ENCODE data around the gene FMNL1.
"Not testable (repeated sequence)": the region's sequence is repeated elsewhere in the genome, so short reads cannot be mapped to it uniquely, and the experiment has no call there.

FMNL1 gene, protein sequence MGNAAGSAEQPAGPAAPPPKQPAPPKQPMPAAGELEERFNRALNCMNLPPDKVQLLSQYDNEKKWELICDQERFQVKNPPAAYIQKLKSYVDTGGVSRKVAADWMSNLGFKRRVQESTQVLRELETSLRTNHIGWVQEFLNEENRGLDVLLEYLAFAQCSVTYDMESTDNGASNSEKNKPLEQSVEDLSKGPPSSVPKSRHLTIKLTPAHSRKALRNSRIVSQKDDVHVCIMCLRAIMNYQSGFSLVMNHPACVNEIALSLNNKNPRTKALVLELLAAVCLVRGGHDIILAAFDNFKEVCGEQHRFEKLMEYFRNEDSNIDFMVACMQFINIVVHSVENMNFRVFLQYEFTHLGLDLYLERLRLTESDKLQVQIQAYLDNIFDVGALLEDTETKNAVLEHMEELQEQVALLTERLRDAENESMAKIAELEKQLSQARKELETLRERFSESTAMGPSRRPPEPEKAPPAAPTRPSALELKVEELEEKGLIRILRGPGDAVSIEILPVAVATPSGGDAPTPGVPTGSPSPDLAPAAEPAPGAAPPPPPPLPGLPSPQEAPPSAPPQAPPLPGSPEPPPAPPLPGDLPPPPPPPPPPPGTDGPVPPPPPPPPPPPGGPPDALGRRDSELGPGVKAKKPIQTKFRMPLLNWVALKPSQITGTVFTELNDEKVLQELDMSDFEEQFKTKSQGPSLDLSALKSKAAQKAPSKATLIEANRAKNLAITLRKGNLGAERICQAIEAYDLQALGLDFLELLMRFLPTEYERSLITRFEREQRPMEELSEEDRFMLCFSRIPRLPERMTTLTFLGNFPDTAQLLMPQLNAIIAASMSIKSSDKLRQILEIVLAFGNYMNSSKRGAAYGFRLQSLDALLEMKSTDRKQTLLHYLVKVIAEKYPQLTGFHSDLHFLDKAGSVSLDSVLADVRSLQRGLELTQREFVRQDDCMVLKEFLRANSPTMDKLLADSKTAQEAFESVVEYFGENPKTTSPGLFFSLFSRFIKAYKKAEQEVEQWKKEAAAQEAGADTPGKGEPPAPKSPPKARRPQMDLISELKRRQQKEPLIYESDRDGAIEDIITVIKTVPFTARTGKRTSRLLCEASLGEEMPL

GRCh38 chr17:45221081-45222013 lies at the start of gene FMNL1:
Gene FMNL1 (plus strand): TSS chr17:45221885. CDS start chr17:45222125, 240 bp downstream.
- in situ Hi-C loops (cut with HindIII; ENCODE audit: low sequenced_read_pairs) = no loop called here

GRCh38 chr17:45172232-45172540 lies 49.5 kb upstream of the FMNL1 start:
- in situ Hi-C loops (cut with HindIII; ENCODE audit: low sequenced_read_pairs) = no loop called here

- in situ Hi-C loops (cut with HindIII; ENCODE audit: low sequenced_read_pairs) = no loop called here
Observed at GRCh38 chr17:45172541-45173286, 49.0 kb upstream of the FMNL1 start.

DNA sequence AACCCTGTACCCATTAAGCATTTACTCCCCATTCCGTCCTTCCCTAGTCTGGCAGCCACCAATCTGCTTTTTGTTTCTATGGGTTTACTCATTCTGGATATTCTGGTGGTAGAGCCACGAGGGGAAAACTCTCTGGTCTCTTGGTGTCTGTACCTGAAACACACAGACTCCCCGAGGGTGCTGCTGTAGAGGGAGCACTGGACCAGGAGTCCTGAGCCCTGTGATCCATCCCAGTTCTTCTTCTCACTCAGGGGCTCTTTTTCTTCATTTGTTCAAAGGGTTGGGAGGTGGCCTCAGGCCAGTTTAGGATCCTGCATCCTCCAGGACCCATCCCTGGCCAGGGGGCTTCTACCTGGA lies 45.9 kb upstream of the FMNL1 start:
- in situ Hi-C loops (cut with HindIII; ENCODE audit: low sequenced_read_pairs) = no loop called here

GRCh38 chr17:45177563-45177962 lies 44.1 kb upstream of the FMNL1 start:
- in situ Hi-C loops (cut with HindIII; ENCODE audit: low sequenced_read_pairs) = no loop called here

DNA sequence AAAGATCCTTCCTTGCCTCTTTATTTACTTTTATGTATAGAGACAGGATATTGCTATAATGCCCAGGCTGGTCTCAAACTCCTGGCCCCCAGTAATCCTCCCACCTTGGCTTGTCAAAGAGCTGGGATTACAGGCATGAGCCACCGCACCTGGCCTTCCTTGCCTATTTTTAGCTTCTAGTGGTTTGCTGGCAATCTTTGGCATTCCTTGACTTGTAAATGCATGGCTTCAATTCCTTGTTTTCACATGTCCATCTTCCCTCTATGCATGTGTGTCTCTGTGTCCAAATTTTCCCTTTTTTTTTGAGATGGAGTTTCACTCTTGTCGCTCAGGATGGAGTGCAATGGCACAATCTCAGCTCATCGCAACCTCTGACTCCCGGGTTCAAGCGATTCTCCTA lies 37.5 kb upstream of the FMNL1 start:
- in situ Hi-C loops (cut with HindIII; ENCODE audit: low sequenced_read_pairs) = no loop called here

- in situ Hi-C loops (cut with HindIII; ENCODE audit: low sequenced_read_pairs) = no loop called here
Observed at GRCh38 chr17:45186801-45187354, 34.8 kb upstream of the FMNL1 start.

DNA sequence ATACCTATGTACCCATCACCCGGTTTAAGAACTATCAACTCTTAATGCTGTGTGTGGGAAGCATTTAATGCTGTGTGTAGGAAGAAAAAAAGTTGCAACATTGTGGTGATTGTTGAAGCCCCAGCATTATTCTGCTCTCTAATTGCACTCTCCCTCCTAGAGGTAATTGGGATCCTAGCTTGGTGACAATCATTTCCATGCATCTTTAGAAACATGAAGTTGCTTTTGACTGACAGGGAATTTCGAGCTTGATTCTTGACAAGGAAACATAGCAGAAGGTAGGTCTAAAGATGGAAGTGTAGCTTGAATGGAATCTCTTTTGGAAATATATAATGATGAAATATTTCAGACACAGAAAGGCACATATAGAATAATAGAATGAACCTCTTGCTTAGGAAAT lies 32.7 kb upstream of the FMNL1 start:
- in situ Hi-C loops (cut with HindIII; ENCODE audit: low sequenced_read_pairs) = no loop called here

- in situ Hi-C loops (cut with HindIII; ENCODE audit: low sequenced_read_pairs) = no loop called here
Observed at GRCh38 chr17:45190503-45191255, 31.0 kb upstream of the FMNL1 start.

DNA sequence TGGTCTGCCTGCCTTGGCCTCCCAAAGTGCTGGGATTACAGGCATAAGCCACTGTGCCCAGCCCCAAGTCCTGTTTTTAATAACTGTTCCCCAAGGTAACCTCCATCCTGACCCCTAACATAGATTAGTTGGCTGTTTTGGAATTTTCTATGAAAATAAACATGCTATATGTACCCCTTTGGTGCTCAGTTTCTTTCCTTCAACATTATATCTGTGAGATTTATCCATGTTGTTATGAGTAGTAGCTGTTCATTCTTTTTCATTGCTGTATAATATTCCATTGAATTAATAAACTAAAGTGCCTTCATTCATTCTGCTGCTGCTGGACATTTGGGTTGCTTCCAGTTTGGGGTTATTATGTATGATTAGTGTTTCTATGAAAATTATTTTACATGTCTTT lies 26.3 kb upstream of the FMNL1 start:
- in situ Hi-C loops (cut with HindIII; ENCODE audit: low sequenced_read_pairs) = no loop called here

GRCh38 chr17:45197108-45197507 lies 24.6 kb upstream of the FMNL1 start:
- in situ Hi-C loops (cut with HindIII; ENCODE audit: low sequenced_read_pairs) = no loop called here

DNA sequence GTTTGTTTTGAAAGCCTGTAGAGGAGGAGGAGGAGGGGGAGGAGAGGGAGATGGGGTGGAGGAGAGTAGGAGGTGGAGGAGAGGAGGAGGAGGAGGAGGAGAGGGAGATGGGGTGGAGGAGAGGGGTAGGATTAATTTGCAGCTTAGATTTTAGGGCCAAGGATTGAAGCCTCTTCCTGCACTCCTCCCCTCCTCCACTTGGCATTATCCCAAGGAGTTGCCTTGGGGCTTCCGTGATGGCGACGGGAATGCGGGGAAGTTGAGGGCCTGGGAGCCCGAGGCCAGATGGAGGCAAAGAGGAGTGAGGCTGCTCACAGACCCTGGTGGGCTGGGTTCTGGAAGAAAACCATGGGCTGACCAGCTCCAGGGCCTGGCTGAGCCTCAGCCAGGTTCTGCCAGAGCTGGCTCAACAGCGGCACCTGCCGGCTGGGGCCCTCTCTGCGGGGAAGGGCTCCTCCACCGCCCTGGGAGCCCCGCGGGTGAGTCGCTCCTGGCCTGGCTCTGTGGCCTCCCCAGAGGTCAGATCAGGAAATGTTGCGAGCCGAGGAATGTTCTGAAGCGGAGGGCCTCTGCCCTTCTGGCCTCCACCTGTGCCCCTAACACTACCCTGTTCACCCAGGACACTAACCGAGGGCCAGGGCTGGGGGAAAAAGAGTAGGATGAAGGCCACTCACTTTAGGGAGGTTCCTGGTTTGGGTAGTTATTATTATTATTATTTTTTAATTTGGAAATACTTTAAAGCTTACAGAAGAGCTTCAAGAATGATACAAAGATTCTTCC lies 23.9 kb upstream of the FMNL1 start:
- in situ Hi-C loops (cut with HindIII; ENCODE audit: low sequenced_read_pairs) = no loop called here

GRCh38 chr17:45200701-45201100 lies 21.0 kb upstream of the FMNL1 start:
- in situ Hi-C loops (cut with HindIII; ENCODE audit: low sequenced_read_pairs) = no loop called here

DNA sequence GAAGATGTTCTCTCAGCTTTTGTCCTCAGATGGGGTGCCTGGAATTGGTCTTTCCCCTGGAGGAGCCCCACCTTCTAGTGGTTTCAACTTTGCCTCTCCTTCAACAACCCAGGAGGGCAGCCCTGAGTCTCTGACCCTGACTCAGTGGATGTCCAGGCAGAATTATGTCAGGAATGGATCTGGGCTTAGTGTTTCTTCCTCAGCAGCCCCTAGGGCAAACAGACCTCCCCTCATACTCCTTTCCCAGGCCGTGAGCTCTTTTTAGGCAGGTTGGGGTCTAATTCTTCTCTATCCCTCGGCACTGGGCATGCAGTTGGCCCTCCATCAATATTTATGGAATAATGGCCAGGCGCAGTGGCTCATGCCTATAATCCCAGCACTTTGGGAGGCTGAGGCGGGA lies 20.2 kb upstream of the FMNL1 start:
- in situ Hi-C loops (cut with HindIII; ENCODE audit: low sequenced_read_pairs) = no loop called here

DNA sequence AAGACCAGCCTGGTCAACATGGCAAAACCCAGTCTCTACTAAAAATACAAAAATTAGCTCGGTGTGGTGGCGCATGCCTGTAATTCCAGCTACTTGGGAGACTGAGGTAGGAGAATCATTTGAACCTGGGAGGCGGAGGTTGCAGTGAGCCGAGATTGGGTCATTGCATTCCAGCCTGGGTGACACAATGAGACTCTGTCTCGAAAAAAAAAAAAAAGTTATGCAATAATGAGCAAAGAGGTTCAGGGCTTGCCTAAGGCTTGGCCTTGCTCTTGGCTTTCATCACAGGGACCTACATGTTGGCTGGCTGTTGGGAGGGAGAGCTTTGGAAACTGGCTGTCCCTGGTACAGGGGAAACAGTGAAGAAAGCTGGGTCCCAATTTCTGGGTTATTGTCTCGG lies 19.8 kb upstream of the FMNL1 start:
- in situ Hi-C loops (cut with HindIII; ENCODE audit: low sequenced_read_pairs) = not testable (repeated sequence)

- in situ Hi-C loops (cut with HindIII; ENCODE audit: low sequenced_read_pairs) = loop anchor here (10.0 kb wide), 1 partner anchor 166 kb away; no protein-coding TSS in a partner anchor
Observed at GRCh38 chr17:45218895-45219661, 2.6 kb upstream of the FMNL1 start.

- in situ Hi-C loops (cut with HindIII; ENCODE audit: low sequenced_read_pairs) = no loop called here
Observed at GRCh38 chr17:45220079-45220478, 1.6 kb upstream of the FMNL1 start.

DNA sequence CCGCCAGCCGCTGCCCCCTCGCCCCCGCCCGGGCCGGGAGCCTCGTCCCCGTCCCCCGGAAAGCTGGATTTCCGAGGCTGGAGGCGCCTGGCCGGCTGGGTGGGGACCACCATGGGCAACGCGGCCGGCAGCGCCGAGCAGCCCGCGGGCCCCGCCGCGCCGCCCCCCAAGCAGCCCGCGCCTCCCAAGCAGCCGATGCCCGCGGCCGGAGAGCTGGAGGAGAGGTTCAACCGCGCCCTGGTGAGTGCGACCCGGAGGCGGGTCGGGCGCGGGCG lies 266 bp downstream of the FMNL1 start:
- in situ Hi-C loops (cut with HindIII; ENCODE audit: low sequenced_read_pairs) = no loop called here

Measured in DLD1 (cell line).